ENCODE data around the gene CIAO1.

Gene CIAO1

DNA sequence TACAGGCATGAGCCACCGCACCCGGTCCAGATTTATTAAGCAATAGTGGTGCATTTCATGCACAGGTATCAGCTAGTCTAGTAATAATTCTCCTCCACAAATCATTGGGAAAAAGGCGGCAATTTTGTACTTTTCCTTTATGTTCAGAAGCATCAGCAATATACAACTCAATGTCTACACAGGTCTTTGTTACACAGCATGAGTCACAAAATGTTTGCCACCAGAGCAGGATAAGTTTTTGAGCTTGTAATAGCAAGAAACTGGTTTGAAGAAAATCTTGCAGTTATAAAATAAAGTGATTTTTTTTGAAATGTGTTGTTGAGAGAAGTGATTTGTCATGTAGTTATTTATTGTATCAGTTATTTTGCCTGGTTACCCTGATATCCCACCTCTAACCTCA, 54.3 kb downstream of the CIAO1 start:
- Histone ChIP-seq H3K4me1 (ENCODE audit: insufficient read depth, low read length, poor library complexity, severe bottlenecking) (peaks cover 46% of the 10 kb centered on the region), H3K36me3 (ENCODE audit: insufficient read depth, low read length) (no peaks in the 10 kb centered on the region), H3K9me2 (replicated peaks; ENCODE audit: low read depth, low read length) (no peaks in the 10 kb centered on the region), H3K79me2 (ENCODE audit: insufficient read depth, low read length) (peaks cover 19% of the 10 kb centered on the region), H3K27me3 (ENCODE audit: insufficient read depth, low read length, poor library complexity, severe bottlenecking) (no peaks in the 10 kb centered on the region), H4K20me1 (ENCODE audit: insufficient read depth, low read length, poor library complexity, severe bottlenecking) (no peaks in the 10 kb centered on the region), H3K4me3 (ENCODE audit: low read length, poor library complexity, severe bottlenecking) (peak overlapping the region; percentile 78), H3K9ac (ENCODE audit: low read depth, low read length, poor library complexity, severe bottlenecking) (peak overlapping the region; percentile 84), H2AFZ (ENCODE audit: low read length) (no peak overlapping the region), H3F3A (ENCODE audit: low read depth) (no peaks in the 10 kb centered on the region), H3K4me2 (ENCODE audit: low read depth, low read length, poor library complexity, severe bottlenecking) (peak overlapping the region; percentile 94), H3K9me3 (ENCODE audit: insufficient read depth, low read depth, low read length) (no peaks in the 10 kb centered on the region)
- TF ChIP-seq, protein P1, sequence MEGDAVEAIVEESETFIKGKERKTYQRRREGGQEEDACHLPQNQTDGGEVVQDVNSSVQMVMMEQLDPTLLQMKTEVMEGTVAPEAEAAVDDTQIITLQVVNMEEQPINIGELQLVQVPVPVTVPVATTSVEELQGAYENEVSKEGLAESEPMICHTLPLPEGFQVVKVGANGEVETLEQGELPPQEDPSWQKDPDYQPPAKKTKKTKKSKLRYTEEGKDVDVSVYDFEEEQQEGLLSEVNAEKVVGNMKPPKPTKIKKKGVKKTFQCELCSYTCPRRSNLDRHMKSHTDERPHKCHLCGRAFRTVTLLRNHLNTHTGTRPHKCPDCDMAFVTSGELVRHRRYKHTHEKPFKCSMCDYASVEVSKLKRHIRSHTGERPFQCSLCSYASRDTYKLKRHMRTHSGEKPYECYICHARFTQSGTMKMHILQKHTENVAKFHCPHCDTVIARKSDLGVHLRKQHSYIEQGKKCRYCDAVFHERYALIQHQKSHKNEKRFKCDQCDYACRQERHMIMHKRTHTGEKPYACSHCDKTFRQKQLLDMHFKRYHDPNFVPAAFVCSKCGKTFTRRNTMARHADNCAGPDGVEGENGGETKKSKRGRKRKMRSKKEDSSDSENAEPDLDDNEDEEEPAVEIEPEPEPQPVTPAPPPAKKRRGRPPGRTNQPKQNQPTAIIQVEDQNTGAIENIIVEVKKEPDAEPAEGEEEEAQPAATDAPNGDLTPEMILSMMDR (conservative IDR thresholded peaks at IDR 0.05; ENCODE audit: low read length), result no peak
- TF ChIP-seq EZH2phosphoT487 (IDR thresholded peaks at IDR 0.05; ENCODE audit: borderline replicate concordance), result no peak

DNA sequence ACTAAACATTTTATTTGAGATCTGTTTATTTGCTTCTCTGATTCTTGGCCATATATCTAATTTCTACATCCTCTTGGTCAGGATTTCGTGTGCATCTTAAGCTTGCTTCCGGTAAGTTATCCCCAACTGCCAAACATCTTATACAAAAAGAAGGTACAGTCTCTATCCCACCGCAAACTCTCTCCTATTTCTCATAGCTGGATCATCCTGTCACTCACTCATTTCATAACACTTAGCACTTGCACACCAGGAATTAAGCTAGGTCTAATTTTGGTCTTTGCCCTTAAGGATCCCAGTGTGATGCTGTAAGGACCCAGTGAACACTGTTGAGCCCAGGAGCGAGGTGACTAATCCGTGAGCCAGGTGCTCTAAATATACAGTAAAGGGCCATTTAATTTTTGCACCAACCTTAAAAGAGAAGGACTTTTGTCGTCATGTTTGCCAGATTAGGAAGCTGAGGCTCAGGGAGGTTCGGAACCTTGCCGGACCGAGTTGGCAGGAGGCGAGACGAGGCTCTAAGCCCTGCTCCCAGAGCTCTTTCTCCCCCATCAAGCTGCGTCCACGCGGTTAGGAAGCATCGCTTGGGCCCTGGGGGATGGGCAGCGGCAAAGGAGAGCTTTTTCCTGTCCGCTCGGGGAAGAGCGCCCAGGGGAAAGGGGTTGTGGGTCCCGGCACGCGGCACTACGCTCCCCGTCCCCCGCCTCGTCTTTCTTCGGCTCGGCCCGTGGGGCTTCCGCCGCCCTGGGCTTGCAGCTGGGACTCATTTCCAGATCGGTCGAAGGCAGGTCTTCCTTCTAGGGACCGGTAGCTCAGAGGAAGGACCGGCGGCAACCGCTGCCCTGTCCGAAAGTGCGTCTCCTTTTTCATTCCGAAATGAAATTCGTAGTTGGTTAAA, 55.0 kb downstream of the CIAO1 start:
- no peaks in the 10 kb centered on the region for H4K20me1 ChIP-seq (ENCODE audit: insufficient read depth, low read length, poor library complexity, severe bottlenecking)
- peaks cover 25% of the 10 kb centered on the region for H3K79me2 ChIP-seq (ENCODE audit: insufficient read depth, low read length)
- no peaks in the 10 kb centered on the region for H3K36me3 ChIP-seq (ENCODE audit: insufficient read depth, low read length)
- peak overlapping the region; percentile 94 for H3K4me2 ChIP-seq (ENCODE audit: low read depth, low read length, poor library complexity, severe bottlenecking)
- H3K27me3 ChIP-seq (ENCODE audit: insufficient read depth, low read length, poor library complexity, severe bottlenecking), result no peaks in the 10 kb centered on the region
- peak overlapping the region; percentile 78 for H3K4me3 ChIP-seq (ENCODE audit: low read length, poor library complexity, severe bottlenecking)
- H3K9me2 ChIP-seq (replicated peaks; ENCODE audit: low read depth, low read length), result no peaks in the 10 kb centered on the region
- TF ChIP-seq EZH2phosphoT487 (IDR thresholded peaks at IDR 0.05; ENCODE audit: borderline replicate concordance), result no peak
- TF ChIP-seq, protein P1 (conservative IDR thresholded peaks at IDR 0.05; ENCODE audit: low read length), result no peak
- H3K9me3 ChIP-seq (ENCODE audit: insufficient read depth, low read depth, low read length), result no peaks in the 10 kb centered on the region
- H3K4me1 ChIP-seq (ENCODE audit: insufficient read depth, low read length, poor library complexity, severe bottlenecking), result peaks cover 40% of the 10 kb centered on the region
- H2AFZ ChIP-seq (ENCODE audit: low read length), result peak overlapping the region; percentile 80
- no peaks in the 10 kb centered on the region for H3F3A ChIP-seq (ENCODE audit: low read depth)
- H3K9ac ChIP-seq (ENCODE audit: low read depth, low read length, poor library complexity, severe bottlenecking), result peak overlapping the region; percentile 84

Data from Loucy (cell line).